NOMO-1 (cell line): ENCODE measurements around the gene EEF1AKMT2.
"Not testable (repeated sequence)": the region's sequence is repeated elsewhere in the genome, so short reads cannot be mapped to it uniquely, and the experiment has no call there.

Experiments
- DNase-seq, 2 experiments: peaks; one replicate each; lab custom pipeline; 2025; ENCODE audit not compliant: unreplicated experiment in 2 of 2; lab: John Stamatoyannopoulos, UW

Gene EEF1AKMT2

DNA sequence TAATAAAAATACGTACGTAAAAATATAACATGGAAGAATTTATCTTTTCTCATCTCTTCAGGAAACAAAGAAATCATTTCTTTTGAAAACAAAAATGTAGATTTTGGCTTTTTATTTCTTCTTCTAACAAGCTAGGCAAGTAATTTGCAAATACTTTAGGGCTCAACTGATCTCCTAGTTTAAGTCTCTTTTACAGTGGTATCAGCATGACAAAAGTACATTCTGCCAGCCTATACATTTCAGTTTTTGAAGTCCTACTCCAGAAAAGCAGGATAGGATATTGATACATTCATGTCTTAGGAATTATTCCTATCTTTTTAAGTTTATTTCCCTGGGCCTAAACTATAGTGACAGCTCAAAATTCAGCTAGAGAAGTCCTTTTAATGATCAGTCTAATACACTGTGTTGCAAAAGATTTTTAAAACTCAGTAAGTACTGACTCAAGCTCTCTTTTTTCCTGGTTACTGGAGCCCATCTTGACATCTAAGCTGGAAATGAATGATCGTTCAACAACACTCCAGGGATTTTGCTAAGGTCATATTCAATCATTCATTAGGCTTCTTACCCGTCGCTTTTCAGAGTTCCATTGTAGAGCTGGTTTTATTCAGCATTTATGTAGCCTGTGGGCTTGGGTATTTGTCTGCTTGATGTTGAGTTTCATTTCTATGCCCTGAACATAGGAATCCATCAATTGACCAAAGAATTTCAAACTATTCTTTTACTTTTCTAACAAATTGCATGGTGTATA, 35.4 kb downstream of the EEF1AKMT2 start:
- DNase-seq: no peak

DNA sequence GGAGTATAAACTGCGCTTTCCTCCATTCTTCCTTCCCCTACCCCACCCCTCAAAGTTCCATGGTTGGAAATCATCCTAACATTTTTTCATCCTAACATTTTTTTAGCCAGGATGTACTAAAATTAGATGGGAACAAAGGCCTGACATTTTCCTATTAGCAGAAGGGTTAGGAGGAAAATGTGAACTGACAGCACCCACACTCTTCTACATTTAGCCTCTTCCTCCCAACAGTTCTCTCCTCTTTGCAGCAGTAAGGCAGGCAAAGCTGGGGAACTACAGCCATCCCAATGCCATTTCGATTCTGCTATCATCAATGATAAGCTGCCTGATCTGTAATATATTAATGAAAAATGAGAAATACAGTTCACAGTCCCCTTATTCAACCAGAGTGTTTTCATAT, 36.1 kb downstream of the EEF1AKMT2 start:
- no peak for DNase-seq

GRCh38 chr10:124754227-124754626, 37.5 kb downstream of the EEF1AKMT2 start:
- no peak for DNase-seq

- DNase-seq: no peak
These were observed 42.6 kb downstream of the EEF1AKMT2 start for GRCh38 chr10:124748953-124749645.

DNA sequence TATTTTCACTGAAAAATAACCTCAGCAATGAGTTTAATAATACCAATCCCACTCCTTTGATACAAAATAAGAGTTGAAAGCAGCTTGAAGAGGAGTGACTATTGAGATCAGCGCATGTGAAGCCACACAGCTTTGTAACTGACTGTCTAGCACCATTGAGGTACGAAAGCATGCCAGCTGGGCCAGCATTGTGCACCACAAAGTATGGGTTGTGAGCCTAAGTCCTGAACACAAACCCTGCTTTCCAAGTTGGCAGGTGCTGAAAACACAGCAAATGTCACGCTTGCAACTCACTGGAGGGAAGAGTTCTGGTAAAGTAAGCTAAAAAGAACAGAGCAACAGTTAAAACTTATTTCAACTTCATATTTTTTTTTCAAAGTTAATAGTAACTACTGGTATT, 43.5 kb downstream of the EEF1AKMT2 start:
- no peak for DNase-seq

- DNase-seq: no peak
These were observed 43.9 kb downstream of the EEF1AKMT2 start for GRCh38 chr10:124747745-124748144.

GRCh38 chr10:124746992-124747391, 44.7 kb downstream of the EEF1AKMT2 start:
- DNase-seq: no peak

- not testable (repeated sequence) for DNase-seq
These were observed 45.2 kb downstream of the EEF1AKMT2 start for GRCh38 chr10:124746447-124746846.

- DNase-seq: peak; percentile 29 to 65
These were observed 46.0 kb downstream of the EEF1AKMT2 start for GRCh38 chr10:124745673-124746072.

DNA sequence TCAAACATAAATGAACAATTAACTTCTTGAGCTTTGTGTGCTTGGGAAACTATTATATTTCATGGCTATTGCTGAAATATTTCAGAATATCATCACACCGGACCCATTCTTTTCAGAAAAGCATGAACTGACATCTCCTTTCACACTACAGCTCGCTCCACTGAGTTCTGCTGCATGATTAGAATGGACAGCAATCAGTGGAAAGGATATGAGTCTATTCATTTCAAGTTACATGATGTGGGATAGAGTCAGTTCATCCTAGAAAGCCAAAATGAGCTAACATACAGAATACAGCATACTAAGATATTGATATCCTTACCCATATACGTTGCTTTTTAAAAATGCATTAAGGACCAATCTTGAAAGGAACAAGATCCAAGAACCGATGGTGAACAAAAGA, 46.4 kb downstream of the EEF1AKMT2 start:
- no peak for DNase-seq

- DNase-seq: peak; percentile 69 to 79
These were observed 47.3 kb downstream of the EEF1AKMT2 start, which contains the start of gene FAM53B for GRCh38 chr10:124744102-124745050. Gene FAM53B (minus strand): TSS chr10:124744378. CDS start chr10:124706713, 37,665 bp downstream.

GRCh38 chr10:124743191-124744101, 48.2 kb downstream of the EEF1AKMT2 start:
- peak; percentile 3 to 33 for DNase-seq

- peak in 1 of 2 experiments; percentile 38 for DNase-seq
These were observed 49.1 kb downstream of the EEF1AKMT2 start for GRCh38 chr10:124742413-124743190.

DNA sequence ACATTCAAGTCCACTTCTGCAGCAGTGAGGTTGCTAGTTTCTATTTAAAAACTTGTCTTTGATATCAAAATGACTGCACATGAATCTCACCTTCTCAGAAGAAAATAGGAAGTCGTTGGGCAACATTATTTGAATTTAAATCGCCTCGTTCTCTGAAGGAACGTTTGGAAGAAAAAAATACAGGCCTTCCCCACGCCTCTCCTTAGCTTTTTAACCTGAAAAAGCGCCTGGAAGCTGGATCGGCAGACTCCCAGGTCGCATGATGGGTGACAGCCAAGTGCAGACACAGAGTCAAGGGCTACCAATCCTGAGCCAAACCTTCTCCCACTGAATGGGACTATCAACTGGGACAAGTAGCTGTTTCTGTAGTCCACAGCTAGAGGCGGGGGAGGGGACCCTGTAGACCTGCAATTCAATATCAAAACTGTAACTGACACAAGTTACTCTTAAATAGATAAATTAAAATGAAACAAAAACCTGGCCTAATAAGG, 49.7 kb downstream of the EEF1AKMT2 start:
- peak in 1 of 2 experiments; percentile 38 for DNase-seq

GRCh38 chr10:124741281-124741921, 50.3 kb downstream of the EEF1AKMT2 start:
- peak; percentile 73 to 75 for DNase-seq

- peak; percentile 57 to 76 for DNase-seq
These were observed 51.1 kb downstream of the EEF1AKMT2 start for GRCh38 chr10:124740369-124741280.

GRCh38 chr10:124739986-124740368, 51.7 kb downstream of the EEF1AKMT2 start:
- DNase-seq: no peak
